Femur (tissue), 1 donor: ENCODE measurements around the gene LRP8.
A peak's percentile ranks its signal among the peaks of the same experiment; 100 is the strongest.
"Not testable (repeated sequence)": the region's sequence is repeated elsewhere in the genome, so short reads cannot be mapped to it uniquely, and the experiment has no call there.

ENCODE experiments used
- DNase-seq: peaks from one replicate; pipeline ENCODE4 v3.0.0-alpha.2; 2017

LRP8 gene

DNA sequence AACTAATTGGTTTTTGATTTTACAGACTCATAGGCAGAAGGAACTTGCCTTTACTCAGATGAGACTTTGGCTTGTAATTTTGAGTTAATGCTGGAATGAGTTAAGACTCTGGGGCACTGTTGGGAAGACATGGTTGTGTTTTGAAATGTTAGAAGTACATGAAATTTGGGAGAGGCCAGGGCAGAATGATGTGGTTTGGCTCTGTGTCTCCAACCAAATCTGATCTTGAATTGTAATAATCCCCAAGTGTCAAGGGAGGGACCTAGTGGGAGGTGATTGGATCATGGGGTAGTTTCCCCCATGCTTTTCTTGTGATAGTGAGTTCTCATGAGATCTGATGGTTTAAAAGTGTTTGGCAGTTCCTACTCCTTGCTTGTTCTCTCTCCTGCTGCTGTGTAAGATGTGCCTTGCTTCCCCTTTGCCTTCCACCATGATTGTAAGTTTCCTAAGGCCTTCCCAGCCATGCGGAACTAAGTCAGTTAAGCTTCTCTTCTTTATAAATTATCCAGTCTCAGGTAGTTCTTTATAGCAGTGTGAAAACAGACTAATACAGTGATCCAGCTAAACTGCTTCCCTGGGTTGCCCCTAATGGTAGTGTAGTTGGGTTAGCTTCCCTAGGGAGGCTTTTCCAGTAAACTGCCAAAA lies 121.0 kb downstream of the LRP8 start:
- DNase-seq, result no peak

DNA sequence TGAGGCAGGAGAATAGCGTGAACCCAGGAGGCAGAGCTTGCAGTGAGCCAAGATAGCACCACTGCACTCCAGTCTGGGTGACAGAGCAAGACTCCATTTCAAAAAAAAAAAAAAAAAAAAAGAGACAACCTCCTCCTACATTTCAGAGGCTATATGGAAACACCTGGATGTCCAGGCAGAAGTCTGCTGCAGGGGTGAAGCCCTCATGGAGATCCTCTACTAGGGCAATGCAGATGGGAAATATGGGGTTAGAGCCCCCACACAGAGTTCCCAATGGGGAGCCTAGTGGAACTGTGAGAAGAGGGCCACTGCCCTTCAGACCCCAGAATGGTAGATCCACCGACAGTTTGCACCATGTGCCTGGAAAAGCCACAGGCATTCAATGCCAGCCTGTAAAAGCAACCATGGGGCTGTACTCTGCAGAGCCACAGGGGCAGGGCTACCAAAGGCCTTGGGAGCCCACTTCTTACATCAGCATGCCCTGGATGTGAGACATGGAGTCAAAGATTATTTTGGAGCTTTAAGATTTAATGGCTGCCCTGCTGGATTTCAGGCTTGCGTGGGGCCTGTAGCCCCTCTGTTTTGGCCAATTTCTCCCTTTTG lies 121.7 kb downstream of the LRP8 start:
- not testable (repeated sequence) for DNase-seq

DNA sequence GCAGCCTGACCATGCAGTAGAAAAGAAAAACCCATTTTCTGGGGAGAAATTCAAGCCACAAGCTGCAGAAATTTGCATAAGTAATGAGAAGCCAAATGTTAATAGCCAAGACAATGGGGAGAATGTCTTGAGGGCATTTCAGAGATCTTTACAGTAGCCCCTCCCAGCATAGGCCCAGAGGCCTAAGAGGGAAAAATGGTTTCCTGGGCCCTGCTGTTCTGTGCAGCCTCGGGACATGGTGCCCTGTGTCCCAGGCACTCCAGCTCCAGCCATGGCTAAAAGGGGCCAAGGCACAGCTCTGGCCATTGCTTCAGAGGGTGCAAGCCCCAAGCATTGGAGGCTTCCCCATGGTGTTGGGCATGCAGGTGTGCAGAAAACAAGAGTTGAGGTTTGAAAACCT lies 122.4 kb downstream of the LRP8 start:
- DNase-seq, result not testable (repeated sequence)

DNA sequence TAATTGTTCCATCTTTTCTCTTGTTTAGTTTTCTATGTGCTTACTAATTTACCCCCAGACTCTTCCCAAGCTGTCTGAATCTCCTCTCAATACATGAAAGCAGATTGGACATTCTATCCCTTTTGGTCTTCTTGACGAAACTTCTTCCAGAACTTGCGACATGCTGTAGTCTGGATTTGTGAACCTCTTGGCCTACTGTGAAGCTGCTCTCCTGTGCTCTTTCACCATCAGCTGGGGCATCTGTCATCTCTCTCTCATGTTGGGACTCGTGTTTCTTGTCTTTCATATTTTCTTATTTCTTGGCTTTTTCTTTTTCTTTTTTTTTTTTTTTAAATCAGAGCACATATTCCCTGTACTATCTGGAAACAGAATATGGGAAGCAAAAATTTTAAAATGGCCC lies 124.4 kb downstream of the LRP8 start:
- DNase-seq, result no peak

DNA sequence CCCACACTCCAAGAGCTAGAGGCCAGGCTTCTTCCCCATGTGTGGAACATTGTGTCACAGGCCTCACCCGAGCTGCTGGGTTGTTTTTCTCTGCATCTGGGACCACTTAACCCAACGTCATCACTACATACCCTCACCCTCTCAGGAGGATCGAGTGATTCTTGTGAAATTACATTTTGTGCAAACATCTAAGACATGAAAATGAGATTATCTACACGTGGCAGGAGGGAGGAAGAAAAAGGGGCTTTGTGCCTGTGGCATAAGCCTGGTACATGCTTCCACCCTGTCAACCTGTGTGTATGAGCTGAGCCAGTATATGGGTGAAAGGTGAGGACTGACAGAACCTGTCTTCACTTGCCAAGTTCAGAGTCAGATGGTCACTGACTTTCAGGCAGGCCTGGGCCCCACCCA lies 129.6 kb downstream of the LRP8 start:
- DNase-seq, result no peak

DNA sequence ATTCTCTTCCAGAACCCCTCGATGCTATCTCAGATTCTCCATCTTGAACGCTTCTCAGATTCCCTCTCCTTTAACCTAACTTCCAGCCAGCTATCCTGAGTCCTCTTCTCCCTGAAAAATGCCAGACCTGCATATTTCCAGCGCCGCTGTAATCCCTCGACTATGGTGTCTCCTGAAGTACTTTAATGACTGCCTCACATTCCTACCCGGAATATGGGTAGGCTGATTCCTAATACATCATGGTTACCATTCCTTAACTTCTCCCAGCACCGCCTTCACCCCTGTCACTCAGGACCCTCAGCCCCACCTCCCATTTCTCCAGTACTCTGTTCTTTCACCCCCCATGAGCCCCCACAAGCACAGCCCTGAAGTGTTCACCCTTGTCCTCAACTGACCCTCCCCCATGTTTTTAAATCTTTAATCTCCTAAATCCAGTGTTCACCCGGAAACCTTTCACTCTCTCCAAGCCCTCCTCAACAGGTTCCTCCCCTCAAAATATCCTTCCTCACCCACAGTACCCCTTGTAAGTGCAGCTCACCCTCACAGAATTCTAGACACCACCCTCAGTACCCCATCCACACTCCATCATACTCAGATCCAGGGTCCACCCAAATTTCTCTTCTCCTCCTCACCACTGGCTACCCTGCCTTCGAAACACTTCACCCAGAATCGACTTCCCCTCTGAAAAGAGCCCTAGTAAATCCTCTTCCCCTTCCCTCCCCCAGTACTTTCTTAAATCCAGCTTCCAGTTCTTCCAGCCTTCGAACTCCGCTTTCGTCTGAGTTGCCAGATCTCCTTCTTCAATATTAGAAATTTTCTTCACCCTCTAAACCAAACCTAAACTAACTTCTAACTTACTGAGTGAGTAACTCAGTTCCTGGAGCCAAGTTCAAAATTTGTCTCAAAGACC lies 130.3 kb downstream of the LRP8 start:
- no peak for DNase-seq

DNA sequence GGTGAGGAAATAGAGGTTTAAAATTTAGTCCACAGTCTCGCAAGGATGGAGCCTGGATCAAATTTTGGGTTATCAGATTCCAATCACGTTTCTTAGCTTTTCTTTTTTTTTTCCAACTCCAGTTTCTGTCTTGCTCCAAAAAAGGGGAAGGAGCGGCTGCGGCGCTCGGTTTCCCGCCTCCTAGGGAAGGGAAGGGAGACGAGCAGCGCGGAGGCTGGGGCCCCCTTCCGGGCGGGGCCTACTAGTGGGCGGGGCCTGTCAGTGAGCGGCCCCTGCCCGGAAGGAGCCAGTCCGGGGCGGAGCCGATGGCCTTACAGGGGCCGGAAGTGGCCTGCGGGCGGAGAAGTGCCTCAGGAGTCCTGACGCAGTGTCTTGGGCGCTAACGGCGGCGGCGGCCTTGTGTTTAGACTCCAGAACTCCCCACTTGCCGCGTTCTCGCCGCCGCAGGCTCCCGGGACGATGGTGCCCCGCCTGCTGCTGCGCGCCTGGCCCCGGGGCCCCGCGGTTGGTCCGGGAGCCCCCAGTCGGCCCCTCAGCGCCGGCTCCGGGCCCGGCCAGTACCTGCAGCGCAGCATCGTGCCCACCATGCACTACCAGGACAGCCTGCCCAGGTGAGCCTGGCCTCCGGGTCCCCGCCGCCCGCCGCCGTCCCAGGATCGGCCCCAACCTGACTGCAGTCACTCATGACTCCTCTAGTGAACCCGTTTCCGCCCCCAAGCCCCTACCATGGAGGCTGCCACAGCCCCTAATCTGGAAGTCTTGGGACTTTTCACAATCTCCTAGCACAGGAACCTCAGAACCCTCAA lies 131.2 kb downstream of the LRP8 start, which contains the start of gene CPT2:
Gene CPT2, plus strand, starts transcription at position 340 of the 806 bp plus-strand sequence. Its CDS starts 120 bp downstream, at position 460.
- DNase-seq, result peak; percentile 96

DNA sequence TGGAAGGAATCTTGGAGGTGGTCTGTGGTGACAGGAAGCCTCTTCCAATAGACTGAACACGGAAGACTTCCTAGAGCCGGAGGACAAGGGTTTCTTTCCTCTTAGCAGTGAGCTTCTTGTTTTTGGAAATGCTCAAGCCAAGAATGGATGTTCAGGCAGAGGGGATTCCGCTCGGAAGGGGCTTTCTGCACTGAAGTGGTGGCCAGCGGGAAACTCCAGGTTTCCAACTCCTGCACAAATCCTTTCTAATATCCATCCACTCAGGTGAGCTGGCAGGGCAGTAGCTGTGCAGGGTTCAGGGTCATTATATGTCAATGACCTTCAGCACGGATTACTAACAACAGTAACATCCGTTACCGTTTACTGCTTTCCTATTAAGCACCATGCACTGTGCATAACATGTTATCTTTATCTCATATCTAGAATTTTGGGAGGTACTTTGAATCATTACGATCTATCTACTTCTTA lies 131.8 kb downstream of the LRP8 start:
- DNase-seq, result no peak

DNA sequence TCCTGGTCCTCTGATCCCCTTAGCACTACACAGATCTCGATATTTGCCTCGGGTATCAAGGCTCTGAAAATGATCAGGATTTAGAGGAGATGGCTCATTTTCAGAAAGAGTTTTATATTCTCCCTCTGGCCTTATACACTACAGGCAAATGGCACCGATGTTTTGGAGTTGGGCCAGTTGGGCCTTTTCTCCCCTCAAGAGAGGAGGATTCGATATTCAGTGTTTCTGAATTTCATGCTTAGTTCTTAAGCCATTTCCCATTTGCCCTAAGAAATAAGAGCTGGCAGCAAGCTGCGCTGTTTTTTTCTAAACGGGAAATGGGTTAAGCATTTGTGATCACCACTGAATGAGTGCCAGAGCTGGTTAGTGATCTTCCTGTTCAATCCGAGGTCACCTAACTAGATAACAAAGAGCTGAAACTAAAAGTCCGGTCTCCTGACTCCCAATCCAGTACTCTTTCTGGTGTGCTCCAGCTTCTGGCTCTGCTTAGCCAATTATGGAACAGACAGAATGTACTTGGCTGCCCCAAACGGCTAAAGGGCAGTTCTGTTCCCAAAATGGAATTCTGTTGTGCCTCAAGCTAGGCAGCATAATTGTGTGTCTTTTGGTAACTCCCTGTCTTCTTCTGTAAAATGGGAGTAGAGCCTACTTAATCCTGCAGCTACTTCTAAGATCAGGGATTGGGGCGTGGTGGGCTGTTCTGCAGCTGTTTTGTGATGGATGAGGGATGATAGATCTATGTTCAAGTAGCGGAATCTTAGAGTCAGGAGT lies 132.4 kb downstream of the LRP8 start:
- DNase-seq, result no peak
